A673 (cell line): ENCODE measurements around the gene TFDP1.

ENCODE experiments used
- EZH2 ChIP-seq: fragments of 200-600 bp; sonication (generic); IDR thresholded peaks from 2 replicates; pipeline ENCODE4 v1.6.1; 2017; ENCODE audit warnings: borderline replicate concordance, low read depth, mild to moderate bottlenecking, mixed read lengths, antibody characterized with exemption, low read length; ENCODE audit not compliant: poor library complexity, severe bottlenecking
- TF ChIP-seq, protein P1 (sequence below): fragments of 300-800, 200-600 bp; sonication (generic); conservative IDR thresholded peaks from 2 replicates; pipeline ENCODE4 v1.5.1; 2017; ENCODE audit warnings: low read depth, mild to moderate bottlenecking, antibody characterized with exemption, low read length, moderate library complexity, mixed read lengths

GRCh38 chr13:113665597-113666328 lies 81.2 kb downstream of the TFDP1 start:
- TF ChIP-seq, protein P1, sequence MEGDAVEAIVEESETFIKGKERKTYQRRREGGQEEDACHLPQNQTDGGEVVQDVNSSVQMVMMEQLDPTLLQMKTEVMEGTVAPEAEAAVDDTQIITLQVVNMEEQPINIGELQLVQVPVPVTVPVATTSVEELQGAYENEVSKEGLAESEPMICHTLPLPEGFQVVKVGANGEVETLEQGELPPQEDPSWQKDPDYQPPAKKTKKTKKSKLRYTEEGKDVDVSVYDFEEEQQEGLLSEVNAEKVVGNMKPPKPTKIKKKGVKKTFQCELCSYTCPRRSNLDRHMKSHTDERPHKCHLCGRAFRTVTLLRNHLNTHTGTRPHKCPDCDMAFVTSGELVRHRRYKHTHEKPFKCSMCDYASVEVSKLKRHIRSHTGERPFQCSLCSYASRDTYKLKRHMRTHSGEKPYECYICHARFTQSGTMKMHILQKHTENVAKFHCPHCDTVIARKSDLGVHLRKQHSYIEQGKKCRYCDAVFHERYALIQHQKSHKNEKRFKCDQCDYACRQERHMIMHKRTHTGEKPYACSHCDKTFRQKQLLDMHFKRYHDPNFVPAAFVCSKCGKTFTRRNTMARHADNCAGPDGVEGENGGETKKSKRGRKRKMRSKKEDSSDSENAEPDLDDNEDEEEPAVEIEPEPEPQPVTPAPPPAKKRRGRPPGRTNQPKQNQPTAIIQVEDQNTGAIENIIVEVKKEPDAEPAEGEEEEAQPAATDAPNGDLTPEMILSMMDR: no peak
- TF ChIP-seq EZH2: no peak
